Loucy (cell line): Measurements from ENCODE around the gene HRC.

Experiments
- H2AFZ ChIP-seq: fragments of 200-600 bp; sonication (generic); 2 replicates; pipeline ENCODE4 v1.6.0; 2016; ENCODE audit warnings: antibody characterized with exemption, mild to moderate bottlenecking, low read length, moderate library complexity
- H3F3A ChIP-seq: fragments of 200-600 bp; 2 replicates; pipeline ENCODE4 v1.6.0; 2016; ENCODE audit warnings: antibody characterized with exemption, low read depth, mild to moderate bottlenecking
- H3K27me3 ChIP-seq: fragments of 200-600 bp; sonication (generic); 2 replicates; pipeline ENCODE4 v1.6.1; 2014; ENCODE audit warnings: low read length, mild to moderate bottlenecking; ENCODE audit not compliant: insufficient read depth, poor library complexity, severe bottlenecking
- H3K36me3 ChIP-seq: fragments of 200-600 bp; sonication (generic); 2 replicates; pipeline ENCODE4 v1.6.1; 2016; ENCODE audit warnings: low read length; ENCODE audit not compliant: insufficient read depth
- H3K4me1 ChIP-seq: fragments of 200-600 bp; sonication (generic); 2 replicates; pipeline ENCODE4 v1.5.1; 2014; ENCODE audit warnings: low read length, mild to moderate bottlenecking; ENCODE audit not compliant: insufficient read depth, poor library complexity, severe bottlenecking
- H3K4me2 ChIP-seq: fragments of 200-600 bp; sonication (generic); 2 replicates; pipeline ENCODE4 v1.6.0; 2014; ENCODE audit warnings: antibody characterized with exemption, low read length, low read depth, mild to moderate bottlenecking; ENCODE audit not compliant: poor library complexity, severe bottlenecking
- H3K4me3 ChIP-seq: fragments of 200-600 bp; sonication (generic); 2 replicates; pipeline ENCODE4 v1.5.1; 2014; ENCODE audit warnings: low read length, mild to moderate bottlenecking, mixed read lengths; ENCODE audit not compliant: poor library complexity, severe bottlenecking
- H3K79me2 ChIP-seq: fragments of 200-600 bp; sonication (generic); 2 replicates; pipeline ENCODE4 v1.6.1; 2014; ENCODE audit warnings: low read length; ENCODE audit not compliant: insufficient read depth
- H3K9ac ChIP-seq: fragments of 200-600 bp; sonication (generic); 2 replicates; pipeline ENCODE4 v1.6.0; 2014; ENCODE audit warnings: mild to moderate bottlenecking, low read depth, low read length, moderate library complexity; ENCODE audit not compliant: poor library complexity, severe bottlenecking
- H3K9me2 ChIP-seq: fragments of 200-600 bp; sonication (generic); replicated peaks from 2 replicates; pipeline ENCODE4 v1.6.1; 2016; ENCODE audit warnings: low read depth, low read length, mixed read lengths
- H3K9me3 ChIP-seq: fragments of 200-600 bp; sonication (generic); 2 replicates; pipeline ENCODE4 v1.6.1; 2014; ENCODE audit warnings: mild to moderate bottlenecking, antibody characterized with exemption, low read length, low read depth; ENCODE audit not compliant: insufficient read depth
- H4K20me1 ChIP-seq: fragments of 200-600 bp; sonication (generic); 2 replicates; pipeline ENCODE4 v1.6.0; 2014; ENCODE audit warnings: antibody characterized with exemption, low read length, mild to moderate bottlenecking; ENCODE audit not compliant: insufficient read depth, poor library complexity, severe bottlenecking
- CTCF ChIP-seq: fragments of 200-600 bp; sonication (generic); conservative IDR thresholded peaks from 2 replicates; pipeline ENCODE4 v1.5.1; 2014; ENCODE audit warnings: mild to moderate bottlenecking, antibody characterized with exemption, low read length
- EZH2phosphoT487 ChIP-seq: fragments of 200-600 bp; IDR thresholded peaks from 2 replicates; pipeline ENCODE4 v1.6.1; 2018; ENCODE audit warnings: antibody characterized with exemption, mild to moderate bottlenecking, moderate library complexity, borderline replicate concordance

The HRC gene

GRCh38 chr19:49155005-49155819, at the start of gene HRC:
Gene HRC, minus strand, starts transcription at chr19:49155396. Its CDS starts 159 bp downstream, at chr19:49155237.
- no peak within 1 kb of the TSS for H3K9ac ChIP-seq

GRCh38 chr19:49201042-49201441, 45.8 kb upstream of the HRC start:
- Histone ChIP-seq H3K79me2 (no peaks in the 10 kb centered on the region), H3K4me1 (no peaks in the 10 kb centered on the region), H3K4me2 (no peak overlapping the region), H3K9ac (no peak overlapping the region), H3K36me3 (no peaks in the 10 kb centered on the region), H3K27me3 (no peaks in the 10 kb centered on the region), H3K9me3 (no peaks in the 10 kb centered on the region), H4K20me1 (no peaks in the 10 kb centered on the region), H3K9me2 (no peaks in the 10 kb centered on the region), H3K4me3 (no peak overlapping the region), H3F3A (no peaks in the 10 kb centered on the region), H2AFZ (no peak overlapping the region)
- TF ChIP-seq CTCF (no peak), EZH2phosphoT487 (no peak)

More at GRCh38 chr19:49155005-49155819, at the start of gene HRC:
- Histone ChIP-seq H3K36me3 (no peaks in the 10 kb centered on the region), H4K20me1 (no peaks in the 10 kb centered on the region), H3K9me2 (no peaks in the 10 kb centered on the region), H3K27me3 (no peaks in the 10 kb centered on the region), H2AFZ (no peak within 1 kb of the TSS), H3K9me3 (no peaks in the 10 kb centered on the region), H3F3A (no peaks in the 10 kb centered on the region), H3K4me1 (peaks cover 9% of the 10 kb centered on the region), H3K4me2 (no peak within 1 kb of the TSS), H3K4me3 (no peak within 1 kb of the TSS), H3K79me2 (no peaks in the 10 kb centered on the region)
- TF ChIP-seq EZH2phosphoT487: no peak

- Histone ChIP-seq H3K4me2 (peak overlapping the region; percentile 63), H4K20me1 (no peaks in the 10 kb centered on the region), H3K9ac (no peak overlapping the region), H3F3A (no peaks in the 10 kb centered on the region), H3K27me3 (no peaks in the 10 kb centered on the region), H3K4me1 (no peaks in the 10 kb centered on the region), H2AFZ (no peak overlapping the region), H3K79me2 (no peaks in the 10 kb centered on the region), H3K4me3 (no peak overlapping the region), H3K9me3 (no peaks in the 10 kb centered on the region), H3K9me2 (no peaks in the 10 kb centered on the region), H3K36me3 (no peaks in the 10 kb centered on the region)
- TF ChIP-seq EZH2phosphoT487 (no peak), CTCF (no peak)
These were observed 45.2 kb upstream of the HRC start for GRCh38 chr19:49200238-49200862.
